Hepatocyte (in vitro differentiated cells): Measurements from ENCODE around the gene PRMT7. TPM values are rescaled to one million over a fixed set of nuclear protein-coding genes. Genes with fewer than 3 reads are reported as not detected.

Source experiments
- DNase-seq: peaks from one replicate; pipeline ENCODE4 v3.0.0-alpha.2; 2016; ENCODE audit warnings: low spot score
- H2AFZ ChIP-seq: fragments of 200-600 bp; sonication (generic); 2 replicates; pipeline ENCODE4 v1.6.0; 2016; ENCODE audit warnings: antibody characterized with exemption, mild to moderate bottlenecking
- H3K27ac ChIP-seq: fragments of 200-600 bp; sonication (generic); 2 replicates; pipeline ENCODE4 v1.5.1; 2016; ENCODE audit warnings: mild to moderate bottlenecking
- H3K27me3 ChIP-seq: fragments of 200-600 bp; sonication (generic); 2 replicates; pipeline ENCODE4 v1.6.1; 2016
- H3K36me3 ChIP-seq: fragments of 200-600 bp; sonication (generic); replicated peaks from 2 replicates; pipeline ENCODE4 v1.5.1; 2016; ENCODE audit warnings: low read depth; ENCODE audit not compliant: insufficient read depth
- H3K4me1 ChIP-seq: fragments of 200-600 bp; sonication (generic); 2 replicates; pipeline ENCODE4 v1.5.1; 2016; ENCODE audit warnings: mild to moderate bottlenecking, moderate library complexity; ENCODE audit not compliant: insufficient read depth
- H3K4me2 ChIP-seq: fragments of 200-600 bp; sonication (generic); 2 replicates; pipeline ENCODE4 v1.6.0; 2016
- H3K4me3 ChIP-seq: fragments of 200-600 bp; sonication (generic); 2 replicates; pipeline ENCODE4 v1.5.1; 2016; ENCODE audit warnings: mild to moderate bottlenecking
- H3K79me2 ChIP-seq: fragments of 200-600 bp; sonication (generic); 2 replicates; pipeline ENCODE4 v1.6.0; 2017; ENCODE audit warnings: mild to moderate bottlenecking
- H3K9me2 ChIP-seq: fragments of 200-600 bp; sonication (generic); replicated peaks from 2 replicates; pipeline ENCODE4 v1.6.0; 2017; ENCODE audit warnings: mild to moderate bottlenecking; ENCODE audit not compliant: insufficient read depth
- H3K9me3 ChIP-seq: fragments of 200-600 bp; sonication (generic); 2 replicates; pipeline ENCODE4 v1.5.1; 2016; ENCODE audit warnings: low read depth, mild to moderate bottlenecking
- H4K20me1 ChIP-seq: fragments of 200-600 bp; sonication (generic); 2 replicates; pipeline ENCODE4 v1.6.0; 2016; ENCODE audit warnings: mild to moderate bottlenecking; ENCODE audit not compliant: insufficient read depth, poor library complexity, severe bottlenecking
- CTCF ChIP-seq: fragments of 200-600 bp; sonication (generic); IDR thresholded peaks from 2 replicates; pipeline ENCODE4 v1.5.1; 2016; ENCODE audit warnings: antibody characterized with exemption, mild to moderate bottlenecking; ENCODE audit not compliant: poor library complexity
- EZH2 ChIP-seq: fragments of 200-600 bp; sonication (generic); IDR thresholded peaks from 2 replicates; pipeline ENCODE4 v1.6.1; 2016; ENCODE audit warnings: antibody characterized with exemption, mild to moderate bottlenecking, borderline replicate concordance
- EZH2phosphoT487 ChIP-seq: fragments of 200-600 bp; sonication (generic); IDR thresholded peaks from one replicate; pipeline ENCODE4 v1.6.1; 2018; ENCODE audit warnings: antibody characterized with exemption, mild to moderate bottlenecking, low read depth, moderate library complexity; ENCODE audit not compliant: unreplicated experiment, severe bottlenecking
- WGBS: methylation state at CpG from one replicate; pipeline ENCODE4 v1.1.6; 2016; ENCODE audit warnings: low lambda C conversion rate; ENCODE audit errors: missing lambda C conversion rate; 5-methylcytosine and 5-hydroxymethylcytosine counted together
- polyA plus RNA-seq: library from polyadenylated mRNA; unstranded; fragments of >200 nt; fragmentation: Nextera tagmentation; extraction: Ambion mirVana; gene quantifications from 2 replicates; pipeline ENCODE4 v1.2.1, GENCODE V29; 2016
- total RNA-seq: library from RNA; depleted of rRNA; stranded (reverse); fragments of >200 nt; gene quantifications from 2 replicates; pipeline ENCODE4 v1.2.3, GENCODE V29; 2014

The PRMT7 gene
- total and polyA plus RNA-seq, 2 experiments from 2014 or later, result 41.1 to 43.6 TPM

- H3K79me2 ChIP-seq, result no peaks in the 10 kb centered on the region
- H3K9me2 ChIP-seq, result no peaks in the 10 kb centered on the region
- no peaks in the 10 kb centered on the region for H3K27me3 ChIP-seq
- no peaks in the 10 kb centered on the region for H3K36me3 ChIP-seq
- no peak overlapping the region for H3K4me2 ChIP-seq
- H2AFZ ChIP-seq, result no peak overlapping the region
- TF ChIP-seq EZH2 (no peak), EZH2phosphoT487 (no peak), CTCF (no peak)
- WGBS, result 78% methylated on average over 8 of the region's 8 CpGs
- H3K27ac ChIP-seq, result no peak overlapping the region
- H3K9me3 ChIP-seq, result no peaks in the 10 kb centered on the region
- H3K4me3 ChIP-seq, result no peak overlapping the region
- no peaks in the 10 kb centered on the region for H3K4me1 ChIP-seq
- no peaks in the 10 kb centered on the region for H4K20me1 ChIP-seq
- no peak for DNase-seq
Observed at GRCh38 chr16:68395167-68395786, 84.5 kb downstream of the PRMT7 start.

GRCh38 chr16:68395815-68396214 lies 85.0 kb downstream of the PRMT7 start:
- Histone ChIP-seq H3K9me2 (no peaks in the 10 kb centered on the region), H3K36me3 (no peaks in the 10 kb centered on the region), H3K27me3 (no peaks in the 10 kb centered on the region), H2AFZ (no peak overlapping the region), H3K4me2 (no peak overlapping the region), H3K79me2 (no peaks in the 10 kb centered on the region), H4K20me1 (no peaks in the 10 kb centered on the region), H3K9me3 (no peaks in the 10 kb centered on the region), H3K27ac (no peak overlapping the region), H3K4me1 (no peaks in the 10 kb centered on the region), H3K4me3 (no peak overlapping the region)
- WGBS, result 96% methylated on average over 4 of the region's 4 CpGs
- TF ChIP-seq CTCF (no peak), EZH2 (no peak), EZH2phosphoT487 (no peak)
- no peak for DNase-seq

- no peaks in the 10 kb centered on the region for H4K20me1 ChIP-seq
- no peak overlapping the region for H3K27ac ChIP-seq
- no peak for TF ChIP-seq EZH2phosphoT487
- TF ChIP-seq EZH2, result no peak
- TF ChIP-seq CTCF, result peak; percentile 53
- peak; percentile 51 for DNase-seq
- no peaks in the 10 kb centered on the region for H3K9me3 ChIP-seq
- H3K4me2 ChIP-seq, result no peak overlapping the region
- no peak overlapping the region for H3K4me3 ChIP-seq
- H3K9me2 ChIP-seq, result no peaks in the 10 kb centered on the region
- H2AFZ ChIP-seq, result no peak overlapping the region
- no peaks in the 10 kb centered on the region for H3K36me3 ChIP-seq
- H3K27me3 ChIP-seq, result no peaks in the 10 kb centered on the region
- 47% methylated on average over 6 of the region's 6 CpGs for WGBS
- no peaks in the 10 kb centered on the region for H3K79me2 ChIP-seq
- no peaks in the 10 kb centered on the region for H3K4me1 ChIP-seq
Observed at GRCh38 chr16:68396481-68396880, 85.7 kb downstream of the PRMT7 start.
